Karpas-422 (cell line): ENCODE data around the gene IGSF11. TPM values are rescaled to one million over a fixed set of nuclear protein-coding genes. Genes with fewer than 3 reads are reported as not detected.
A peak's percentile ranks its signal among the peaks of the same experiment; 100 is the strongest.
"Not testable (repeated sequence)": the region's sequence is repeated elsewhere in the genome, so short reads cannot be mapped to it uniquely, and the experiment has no call there.

Experiments used
- DNase-seq: peaks from one replicate; pipeline ENCODE4 v3.0.0-alpha.2; 2015
- H2AFZ ChIP-seq: fragments of 200-600 bp; sonication (generic); 2 replicates; pipeline ENCODE4 v1.6.1; 2014; ENCODE audit warnings: antibody characterized with exemption, low read length, mixed read lengths
- H3K27ac ChIP-seq: fragments of 200-600 bp; sonication (generic); 2 replicates; pipeline ENCODE4 v1.5.1; 2014; ENCODE audit warnings: mild to moderate bottlenecking, low read length, moderate library complexity
- H3K27me3 ChIP-seq: fragments of 200-600 bp; sonication (generic); 2 replicates; pipeline ENCODE4 v1.6.1; 2014; ENCODE audit warnings: low read length, mixed read lengths
- H3K36me3 ChIP-seq: fragments of 200-600 bp; sonication (generic); 2 replicates; pipeline ENCODE4 v1.6.1; 2014; ENCODE audit warnings: low read length, mixed read lengths; ENCODE audit not compliant: insufficient read depth
- H3K4me1 ChIP-seq: fragments of 200-600 bp; sonication (generic); 2 replicates; pipeline ENCODE4 v1.6.1; 2014; ENCODE audit warnings: mild to moderate bottlenecking, low read length, mixed read lengths
- H3K4me2 ChIP-seq: fragments of 200-600 bp; sonication (generic); 2 replicates; pipeline ENCODE4 v1.6.1; 2014; ENCODE audit warnings: low read length, low read depth, mild to moderate bottlenecking; ENCODE audit not compliant: poor library complexity, severe bottlenecking
- H3K4me3 ChIP-seq: fragments of 200-600 bp; sonication (generic); 2 replicates; pipeline ENCODE4 v1.5.1; 2014; ENCODE audit warnings: mild to moderate bottlenecking, antibody characterized with exemption, low read length, mixed read lengths
- H3K79me2 ChIP-seq: fragments of 200-600 bp; sonication (generic); 2 replicates; pipeline ENCODE4 v1.6.1; 2014; ENCODE audit warnings: mild to moderate bottlenecking, low read length, mixed read lengths
- H3K9ac ChIP-seq: fragments of 200-600 bp; sonication (generic); 2 replicates; pipeline ENCODE4 v1.6.0; 2014; ENCODE audit warnings: low read length
- H3K9me2 ChIP-seq: fragments of 200-600 bp; sonication (generic), shearing (Covaris generic); replicated peaks from 2 replicates; pipeline ENCODE4 v1.6.0; 2014; ENCODE audit warnings: mild to moderate bottlenecking, low read length, moderate library complexity; ENCODE audit not compliant: insufficient read depth
- H3K9me3 ChIP-seq: fragments of 300-700, 200-600 bp; sonication (generic); 2 replicates; pipeline ENCODE4 v1.6.1; 2014; ENCODE audit warnings: low read length, mixed read lengths
- H4K20me1 ChIP-seq: fragments of 200-600 bp; sonication (generic); 2 replicates; pipeline ENCODE4 v1.6.1; 2014; ENCODE audit warnings: mild to moderate bottlenecking, antibody characterized with exemption, low read length, low read depth; ENCODE audit not compliant: insufficient read depth
- total RNA-seq: library from RNA; depleted of rRNA; stranded (reverse); fragments of >200 nt; shearing (Covaris generic); gene quantifications from 2 replicates; pipeline ENCODE4 v1.2.3, GENCODE V29; 2014; ENCODE audit warnings: low replicate concordance; rRNA removed

The IGSF11 gene, protein sequence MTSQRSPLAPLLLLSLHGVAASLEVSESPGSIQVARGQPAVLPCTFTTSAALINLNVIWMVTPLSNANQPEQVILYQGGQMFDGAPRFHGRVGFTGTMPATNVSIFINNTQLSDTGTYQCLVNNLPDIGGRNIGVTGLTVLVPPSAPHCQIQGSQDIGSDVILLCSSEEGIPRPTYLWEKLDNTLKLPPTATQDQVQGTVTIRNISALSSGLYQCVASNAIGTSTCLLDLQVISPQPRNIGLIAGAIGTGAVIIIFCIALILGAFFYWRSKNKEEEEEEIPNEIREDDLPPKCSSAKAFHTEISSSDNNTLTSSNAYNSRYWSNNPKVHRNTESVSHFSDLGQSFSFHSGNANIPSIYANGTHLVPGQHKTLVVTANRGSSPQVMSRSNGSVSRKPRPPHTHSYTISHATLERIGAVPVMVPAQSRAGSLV
- total RNA-seq, result not detected in 2 replicates

DNA sequence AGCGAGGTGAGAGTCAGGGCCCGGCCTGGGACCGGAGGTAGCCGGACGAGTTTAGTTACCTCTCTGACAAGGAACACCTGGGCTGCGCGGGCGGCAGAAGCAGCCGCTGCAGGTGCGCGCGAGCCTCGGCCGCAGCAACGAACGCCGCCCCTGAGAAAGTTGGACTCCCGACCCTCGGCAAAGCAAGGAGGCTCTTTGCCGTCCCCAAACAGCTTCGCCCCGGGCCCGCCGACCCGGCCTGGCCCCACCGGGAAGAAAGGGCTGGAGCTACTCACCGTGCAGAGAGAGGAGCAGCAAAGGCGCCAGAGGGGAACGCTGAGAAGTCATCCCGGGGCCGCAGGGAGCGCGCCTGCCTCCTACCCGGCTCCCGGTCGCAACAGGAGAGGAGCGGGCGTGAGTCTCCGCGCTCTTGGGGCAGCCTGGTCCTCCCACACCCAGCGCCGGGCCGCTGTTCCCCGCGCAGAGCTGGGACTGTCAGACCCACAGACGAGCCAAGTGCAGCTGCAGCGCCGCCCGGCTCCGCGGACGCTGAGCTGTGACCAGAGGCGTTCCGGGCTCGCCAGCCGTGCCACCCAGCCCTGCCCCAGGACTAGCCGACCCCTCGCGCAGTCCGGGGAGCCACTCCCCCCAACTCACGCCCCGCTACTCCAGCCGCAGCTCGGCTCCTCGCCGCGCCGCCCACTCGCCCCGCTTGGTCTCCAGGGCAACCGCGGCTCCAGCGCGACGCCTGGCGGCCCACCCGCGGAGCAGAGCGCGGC, at the start of gene IGSF11:
Gene IGSF11, minus strand, starts transcription at position 591 of the 758 bp plus-strand sequence. Its CDS starts 264 bp downstream, at position 327.
- H3K36me3 ChIP-seq, result no peaks in the 10 kb centered on the region
- H3K4me3 ChIP-seq, result peak within 1 kb of the TSS; percentile 60
- peak within 1 kb of the TSS; percentile 67 for H3K4me2 ChIP-seq
- no peaks in the 10 kb centered on the region for H3K27me3 ChIP-seq
- H3K9me2 ChIP-seq, result no peaks in the 10 kb centered on the region
- H3K79me2 ChIP-seq, result no peaks in the 10 kb centered on the region
- H2AFZ ChIP-seq, result no peak within 1 kb of the TSS
- peak; percentile 80 for DNase-seq
- H3K27ac ChIP-seq, result no peak within 1 kb of the TSS
- no peaks in the 10 kb centered on the region for H4K20me1 ChIP-seq
- H3K9me3 ChIP-seq, result no peaks in the 10 kb centered on the region
- H3K9ac ChIP-seq, result 0 out of 2 replicates have a peak within 1 kb of the TSS, but pooled peaks have one; percentile 6
- peaks cover 7% of the 10 kb centered on the region for H3K4me1 ChIP-seq

DNA sequence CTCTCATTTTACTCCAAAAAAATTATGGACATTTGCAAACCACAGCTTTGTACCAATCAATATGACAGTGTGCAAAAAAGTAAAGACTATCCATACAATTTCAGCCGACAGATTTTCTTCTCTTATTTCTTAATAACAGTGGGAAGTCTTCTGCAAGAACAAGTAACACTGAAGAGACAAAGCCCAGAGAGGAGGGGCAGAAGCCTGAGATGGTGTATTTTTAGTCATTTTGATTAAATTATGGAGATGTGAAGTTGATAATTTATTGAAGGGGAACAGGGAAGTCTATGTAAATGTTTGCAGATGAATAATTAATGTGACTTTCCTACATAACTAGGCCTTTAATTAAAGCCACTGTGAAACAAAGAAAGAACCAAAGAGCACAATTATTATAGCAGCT, 45.7 kb upstream of the IGSF11 start:
- H4K20me1 ChIP-seq, result no peaks in the 10 kb centered on the region
- H3K9me2 ChIP-seq, result no peaks in the 10 kb centered on the region
- no peak overlapping the region for H2AFZ ChIP-seq
- H3K79me2 ChIP-seq, result no peaks in the 10 kb centered on the region
- no peaks in the 10 kb centered on the region for H3K36me3 ChIP-seq
- H3K27ac ChIP-seq, result no peak overlapping the region
- no peaks in the 10 kb centered on the region for H3K4me1 ChIP-seq
- H3K9me3 ChIP-seq, result no peaks in the 10 kb centered on the region
- no peaks in the 10 kb centered on the region for H3K27me3 ChIP-seq
- H3K4me3 ChIP-seq, result no peak overlapping the region
- no peak overlapping the region for H3K9ac ChIP-seq
- DNase-seq, result no peak
- H3K4me2 ChIP-seq, result no peak overlapping the region

DNA sequence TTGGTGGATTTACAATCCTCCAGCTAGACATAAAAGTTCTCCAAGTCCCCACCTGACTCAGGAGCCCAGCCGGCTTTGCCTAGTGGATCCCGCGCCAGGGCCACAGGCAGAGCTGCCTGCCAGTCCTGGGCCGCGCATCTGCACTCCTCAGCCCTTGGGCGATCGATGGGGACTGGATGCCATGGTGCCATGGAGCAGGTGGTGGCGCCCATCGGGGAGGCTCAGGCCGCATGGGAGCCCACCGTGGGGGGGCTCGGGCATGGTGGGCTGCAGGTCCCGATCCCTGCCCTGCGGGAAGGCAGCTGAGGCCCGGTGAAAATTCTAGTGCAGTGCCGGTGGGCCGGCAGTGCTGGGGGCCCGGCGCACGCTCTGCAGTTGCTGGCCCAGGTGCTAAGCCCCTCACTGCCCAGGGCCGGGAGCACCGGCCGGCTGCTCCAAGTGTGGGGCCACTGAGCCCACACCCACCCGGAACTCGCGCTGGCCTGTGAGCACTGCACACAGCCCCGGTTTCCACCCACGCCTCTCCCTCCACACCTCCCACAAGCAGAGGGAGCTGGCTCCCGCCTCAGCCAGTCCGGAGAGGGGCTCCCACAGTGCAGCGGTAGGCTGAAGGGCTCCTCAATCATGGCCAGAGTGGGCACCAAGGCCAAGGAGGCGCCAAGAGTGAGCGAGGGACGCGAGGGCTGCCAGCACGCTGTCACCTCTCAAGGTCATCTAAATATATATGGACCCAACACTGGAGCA, 38.8 kb upstream of the IGSF11 start:
- Histone ChIP-seq H3K27ac (no peak overlapping the region), H3K4me2 (no peak overlapping the region), H4K20me1 (no peaks in the 10 kb centered on the region), H2AFZ (no peak overlapping the region), H3K9ac (no peak overlapping the region), H3K36me3 (no peaks in the 10 kb centered on the region), H3K27me3 (no peaks in the 10 kb centered on the region), H3K4me3 (no peak overlapping the region), H3K9me3 (peaks cover 2% of the 10 kb centered on the region; the same call in 1 of the 2 replicates), H3K4me1 (no peaks in the 10 kb centered on the region), H3K9me2 (no peaks in the 10 kb centered on the region), H3K79me2 (no peaks in the 10 kb centered on the region)
- DNase-seq, result no peak

DNA sequence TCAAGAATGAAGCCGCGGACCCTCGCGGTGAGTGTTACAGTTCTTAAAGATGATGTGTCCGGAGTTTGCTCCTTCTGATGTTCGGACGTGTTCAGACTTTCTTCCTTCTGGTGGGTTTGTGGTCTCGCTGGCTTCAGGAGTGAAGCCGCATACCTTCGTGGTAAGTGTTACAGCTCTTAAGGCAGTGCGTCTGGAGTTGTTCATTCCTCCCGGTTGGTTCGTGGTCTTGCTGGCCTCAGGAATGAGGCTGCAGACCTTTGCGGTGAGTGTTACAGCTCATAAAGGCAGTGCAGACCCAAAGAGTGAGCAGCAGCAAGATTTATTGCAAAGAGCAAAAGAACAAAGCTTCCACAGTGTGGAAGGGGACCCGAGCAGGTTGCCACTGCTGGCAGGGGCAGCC, 37.8 kb upstream of the IGSF11 start:
- DNase-seq, H3K36me3 ChIP-seq, H3K79me2 ChIP-seq, H2AFZ ChIP-seq, H4K20me1 ChIP-seq, H3K27me3 ChIP-seq, H3K4me3 ChIP-seq, H3K9me2 ChIP-seq, H3K9me3 ChIP-seq, H3K4me1 ChIP-seq, H3K27ac ChIP-seq, H3K4me2 ChIP-seq, H3K9ac ChIP-seq: not testable (repeated sequence)

DNA sequence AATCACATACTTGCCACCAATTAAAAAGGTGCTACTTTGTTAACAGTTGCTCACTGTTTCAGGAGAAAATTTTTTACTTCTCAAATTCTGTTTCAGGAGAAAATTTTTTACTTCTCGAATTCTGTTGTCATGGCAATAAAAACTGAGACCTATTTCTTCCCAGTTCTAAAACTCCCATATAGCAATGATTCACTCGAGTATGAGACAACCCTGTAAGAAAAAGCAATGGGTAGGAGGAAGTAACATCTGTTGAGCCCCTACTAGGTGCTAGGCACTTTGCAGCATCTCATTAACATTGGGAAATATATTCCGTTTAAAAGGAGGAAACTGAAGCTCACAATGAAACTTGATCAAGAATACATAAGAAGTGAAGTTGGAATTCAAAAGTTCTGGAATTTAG, 35.1 kb upstream of the IGSF11 start:
- Histone ChIP-seq H3K4me3 (no peak overlapping the region), H4K20me1 (no peaks in the 10 kb centered on the region), H3K27ac (no peak overlapping the region), H3K9me2 (no peaks in the 10 kb centered on the region), H3K79me2 (no peaks in the 10 kb centered on the region), H3K9me3 (peaks cover 2% of the 10 kb centered on the region; the same call in 1 of the 2 replicates), H2AFZ (no peak overlapping the region), H3K9ac (no peak overlapping the region), H3K27me3 (no peaks in the 10 kb centered on the region), H3K36me3 (no peaks in the 10 kb centered on the region), H3K4me1 (no peaks in the 10 kb centered on the region), H3K4me2 (no peak overlapping the region)
- DNase-seq, result no peak

DNA sequence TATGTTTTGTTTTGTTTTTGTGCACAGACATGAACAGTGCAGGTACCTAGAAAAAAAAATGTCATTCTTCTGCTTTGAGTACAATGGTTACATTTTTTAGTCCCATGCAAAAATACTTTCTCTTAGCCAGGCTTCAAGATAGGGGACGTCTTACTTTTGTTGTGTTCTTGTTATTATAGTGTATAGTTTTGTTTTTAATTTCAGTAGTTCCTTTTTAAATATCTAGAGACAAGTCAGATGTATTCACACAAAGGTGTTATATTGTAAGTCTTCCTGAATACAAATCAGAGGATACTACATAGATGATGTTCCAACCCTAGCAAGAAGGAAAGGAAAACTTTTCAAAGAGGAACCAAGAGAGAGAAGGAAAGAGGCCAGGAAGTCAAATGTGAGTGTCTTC, 28.8 kb upstream of the IGSF11 start:
- Histone ChIP-seq H3K9me3 (no peaks in the 10 kb centered on the region), H3K36me3 (no peaks in the 10 kb centered on the region), H3K79me2 (no peaks in the 10 kb centered on the region), H3K27ac (no peak overlapping the region), H3K9ac (no peak overlapping the region), H3K4me2 (no peak overlapping the region), H3K9me2 (no peaks in the 10 kb centered on the region), H3K4me1 (no peaks in the 10 kb centered on the region), H4K20me1 (no peaks in the 10 kb centered on the region), H3K4me3 (no peak overlapping the region), H2AFZ (no peak overlapping the region), H3K27me3 (no peaks in the 10 kb centered on the region)
- no peak for DNase-seq

DNA sequence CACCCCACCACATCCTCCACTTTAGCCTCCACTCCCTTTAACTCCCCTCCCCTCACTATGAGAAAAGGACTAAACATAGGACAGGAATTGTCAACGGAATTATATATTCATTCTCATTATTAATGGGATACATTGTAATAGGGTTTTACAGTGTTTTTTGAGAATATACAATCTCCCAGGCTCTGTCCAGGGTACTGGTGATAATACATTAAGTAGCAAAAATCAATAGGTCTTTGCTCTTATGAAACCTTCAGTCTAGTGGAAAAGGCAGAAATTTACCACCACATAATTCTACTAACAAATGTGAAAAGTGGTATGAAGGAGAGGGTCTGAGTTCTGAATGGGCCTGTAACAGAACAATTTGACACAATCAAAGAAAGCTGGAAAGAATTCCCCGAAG, 28.2 kb upstream of the IGSF11 start:
- no peaks in the 10 kb centered on the region for H3K9me2 ChIP-seq
- H3K79me2 ChIP-seq, result no peaks in the 10 kb centered on the region
- H3K27ac ChIP-seq, result no peak overlapping the region
- no peaks in the 10 kb centered on the region for H3K9me3 ChIP-seq
- no peak for DNase-seq
- no peak overlapping the region for H3K4me2 ChIP-seq
- no peak overlapping the region for H3K9ac ChIP-seq
- H3K4me1 ChIP-seq, result no peaks in the 10 kb centered on the region
- H3K4me3 ChIP-seq, result no peak overlapping the region
- no peaks in the 10 kb centered on the region for H4K20me1 ChIP-seq
- no peaks in the 10 kb centered on the region for H3K36me3 ChIP-seq
- no peaks in the 10 kb centered on the region for H3K27me3 ChIP-seq
- no peak overlapping the region for H2AFZ ChIP-seq

DNA sequence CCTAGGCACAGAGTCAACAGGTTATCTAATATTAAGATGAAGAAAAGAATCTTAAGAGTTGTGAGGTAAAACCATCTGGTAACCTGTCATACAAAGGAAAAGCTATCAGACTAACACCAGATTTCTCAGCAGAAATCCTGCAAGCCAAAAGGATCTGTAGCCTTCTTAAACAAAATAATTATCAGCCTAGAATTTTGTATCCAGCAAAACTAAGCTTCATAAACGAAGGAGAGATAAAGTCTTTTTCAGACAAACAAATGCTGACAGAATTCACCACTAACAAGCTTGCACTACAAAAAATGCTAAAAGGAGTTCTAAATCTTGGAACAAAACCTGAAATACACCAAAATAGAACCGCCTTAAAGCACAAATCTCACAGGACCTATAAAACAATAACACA, 9.9 kb upstream of the IGSF11 start:
- Histone ChIP-seq H3K9me2 (no peaks in the 10 kb centered on the region), H3K4me2 (no peak overlapping the region), H3K4me3 (no peak overlapping the region), H3K27me3 (no peaks in the 10 kb centered on the region), H2AFZ (no peak overlapping the region), H4K20me1 (no peaks in the 10 kb centered on the region), H3K9ac (no peak overlapping the region), H3K79me2 (no peaks in the 10 kb centered on the region), H3K9me3 (no peaks in the 10 kb centered on the region), H3K36me3 (no peaks in the 10 kb centered on the region), H3K27ac (no peak overlapping the region), H3K4me1 (no peaks in the 10 kb centered on the region)
- no peak for DNase-seq
